Esophagus mucosa (tissue), 1 donor: Measurements from ENCODE around the gene CLDN3. TPM values are rescaled to one million over a fixed set of nuclear protein-coding genes. Genes with fewer than 3 reads are reported as not detected.
"Not testable (repeated sequence)": the region's sequence is repeated elsewhere in the genome, so short reads cannot be mapped to it uniquely, and the experiment has no call there.

Experiments used
- ATAC-seq: fragments of 200-7000 bp; cut with Tn5 transposase; one replicate; pipeline ENCODE4 v1.9.1; 2020
- total RNA-seq: library from RNA; stranded (reverse); gene quantifications from one replicate; pipeline ENCODE4 v1.2.4, GENCODE V29; 2023
- donor health status: DM: yes; HTN: yes; CAD: no.

Gene CLDN3
- total RNA-seq, 1 donor from 2014 or later = 0.64 TPM

GRCh38 chr7:73736885-73737284 is 33.2 kb downstream of the CLDN3 start:
- no peak for ATAC-seq

- ATAC-seq = no peak
Observed at GRCh38 chr7:73735528-73735905, 34.6 kb downstream of the CLDN3 start.

GRCh38 chr7:73734619-73735527 is 35.2 kb downstream of the CLDN3 start:
- ATAC-seq = peak; percentile 71

- no peak for ATAC-seq
Observed at GRCh38 chr7:73732397-73732796, 37.7 kb downstream of the CLDN3 start.

- no peak for ATAC-seq
Observed at GRCh38 chr7:73730485-73730884, 39.6 kb downstream of the CLDN3 start.

- no peak for ATAC-seq
Observed at GRCh38 chr7:73728551-73728950, 41.5 kb downstream of the CLDN3 start.

GRCh38 chr7:73727952-73728351 is 42.1 kb downstream of the CLDN3 start:
- ATAC-seq = no peak

GRCh38 chr7:73726083-73726466 is 44.0 kb downstream of the CLDN3 start:
- ATAC-seq = no peak

- no peak for ATAC-seq
Observed at GRCh38 chr7:73723813-73724212, 46.3 kb downstream of the CLDN3 start.

GRCh38 chr7:73722785-73723184 is 47.3 kb downstream of the CLDN3 start:
- ATAC-seq = no peak

GRCh38 chr7:73722182-73722581 is 47.9 kb downstream of the CLDN3 start:
- ATAC-seq = not testable (repeated sequence)

GRCh38 chr7:73721377-73721817 is 48.7 kb downstream of the CLDN3 start:
- no peak for ATAC-seq

- ATAC-seq = not testable (repeated sequence)
Observed at GRCh38 chr7:73720443-73720842, 49.6 kb downstream of the CLDN3 start.

GRCh38 chr7:73719806-73720169 is 50.3 kb downstream of the CLDN3 start:
- ATAC-seq = no peak

Other genes starting within 250 kb of the CLDN3 start
- gene BAZ1B, start 248.0 kb downstream of the CLDN3 start, total RNA-seq = 22.3 TPM
- 34.8 TPM for gene BCL7B, start 212.6 kb downstream of the CLDN3 start, total RNA-seq
- gene TBL2, start 191.7 kb downstream of the CLDN3 start, total RNA-seq = 19.2 TPM
- gene MLXIPL, start 145.7 kb downstream of the CLDN3 start, total RNA-seq = 0.52 TPM
- gene VPS37D, start 102.4 kb downstream of the CLDN3 start, total RNA-seq = 0.32 TPM
- gene DNAJC30, start 86.8 kb downstream of the CLDN3 start, total RNA-seq = 7.3 TPM
- 39.2 TPM for gene BUD23, start 86.7 kb downstream of the CLDN3 start, total RNA-seq
- gene STX1A, start 50.6 kb downstream of the CLDN3 start, total RNA-seq = 1.2 TPM
- gene ABHD11, start 31.5 kb downstream of the CLDN3 start, total RNA-seq = 11.7 TPM
- 149 TPM for gene CLDN4, start 60.7 kb upstream of the CLDN3 start, total RNA-seq
- gene METTL27, start 72.2 kb upstream of the CLDN3 start, total RNA-seq = 1.9 TPM
- gene TMEM270, start 90.9 kb upstream of the CLDN3 start, total RNA-seq = not detected